Measurements from ENCODE around the gene EN2. TPM values are rescaled to one million over a fixed set of nuclear protein-coding genes. Genes with fewer than 3 reads are reported as not detected.

The EN2 gene
- total RNA-seq, 1 donor from 2014 or later: 0.91 TPM

DNA sequence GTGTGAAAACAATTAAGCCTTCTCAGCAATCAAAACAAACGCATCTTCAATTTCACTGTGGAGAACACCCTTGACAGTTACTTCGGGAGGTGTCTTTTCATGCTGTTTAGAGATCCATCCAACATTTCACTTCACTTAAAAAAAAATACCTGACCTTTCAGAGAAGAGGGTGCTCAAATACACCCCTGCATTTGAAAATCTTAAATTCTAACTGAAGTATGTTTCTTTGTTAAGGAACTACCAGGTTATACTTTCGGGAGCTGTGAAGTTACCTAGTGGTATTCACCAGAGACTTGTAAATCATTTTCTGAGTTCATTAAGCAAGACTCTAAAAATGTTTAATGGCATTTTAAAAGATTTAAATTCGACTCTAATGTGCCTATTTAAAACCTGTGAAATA is 49.6 kb downstream of the EN2 start:
- DNase-seq (ENCODE audit: low read depth): no peak

DNA sequence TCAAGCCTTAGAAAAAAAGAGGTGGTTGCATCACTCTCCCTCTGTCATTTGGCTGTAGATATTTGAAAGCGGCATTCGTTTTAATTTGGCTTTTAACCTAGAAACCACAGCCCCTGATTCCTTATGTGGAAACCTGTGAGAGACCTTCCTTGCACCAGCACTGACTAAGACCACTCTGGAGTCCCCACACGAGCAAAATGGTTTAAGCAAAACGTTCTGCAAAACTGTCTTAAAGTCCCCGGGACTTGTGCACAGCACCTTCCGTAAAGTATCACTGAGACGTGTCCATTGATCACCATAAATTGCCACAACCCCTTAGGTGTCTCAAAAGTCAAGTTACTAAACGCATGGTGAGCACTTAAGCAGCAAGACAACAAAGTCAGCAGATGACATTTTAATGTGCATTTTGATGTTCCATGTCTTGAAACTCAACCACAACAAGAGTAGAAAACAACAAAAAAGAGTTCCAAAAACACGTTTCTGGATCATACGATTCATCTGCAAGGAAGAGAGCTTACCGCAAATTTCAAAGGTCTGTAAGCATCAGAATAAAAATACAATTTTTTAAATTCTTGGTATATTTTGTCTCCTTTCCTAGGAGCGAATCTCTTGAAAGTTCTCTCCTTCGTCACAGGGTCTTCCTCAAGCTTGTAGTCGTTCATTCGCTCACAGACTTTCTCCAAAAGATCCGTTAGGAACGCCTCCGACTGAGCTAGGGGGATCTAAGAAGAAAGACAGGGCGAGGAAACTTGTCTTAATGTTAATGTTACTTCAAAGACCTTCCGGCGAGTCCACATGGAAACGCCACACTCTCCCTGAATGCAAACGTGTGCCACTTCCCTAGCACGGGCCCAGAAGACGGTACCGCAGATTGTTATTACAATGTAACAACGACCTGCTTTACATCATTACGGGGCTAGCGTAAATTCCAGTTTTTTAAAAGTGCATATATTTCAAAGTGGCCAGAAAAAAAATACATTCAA is 50.7 kb downstream of the EN2 start:
- DNase-seq (ENCODE audit: low read depth): no peak

DNA sequence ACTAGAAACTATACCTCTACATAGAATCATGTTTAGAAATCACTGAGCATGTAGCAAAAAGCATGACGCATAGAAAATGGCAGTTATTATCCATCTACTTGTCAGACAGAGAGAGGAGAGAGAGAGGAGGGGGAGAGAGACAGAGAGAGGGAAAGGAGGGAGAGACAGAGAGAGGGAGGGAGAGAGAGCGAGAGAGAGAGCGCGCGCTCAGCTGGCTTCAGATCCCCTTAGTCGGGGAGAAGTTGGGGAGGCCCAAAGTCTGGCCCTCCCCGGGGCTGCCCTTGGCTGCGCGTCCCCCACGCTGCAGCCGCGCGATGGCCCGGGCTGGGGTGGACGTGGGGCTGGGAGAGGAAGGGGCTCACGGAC is 51.4 kb downstream of the EN2 start:
- no peak for DNase-seq (ENCODE audit: low read depth)

DNA sequence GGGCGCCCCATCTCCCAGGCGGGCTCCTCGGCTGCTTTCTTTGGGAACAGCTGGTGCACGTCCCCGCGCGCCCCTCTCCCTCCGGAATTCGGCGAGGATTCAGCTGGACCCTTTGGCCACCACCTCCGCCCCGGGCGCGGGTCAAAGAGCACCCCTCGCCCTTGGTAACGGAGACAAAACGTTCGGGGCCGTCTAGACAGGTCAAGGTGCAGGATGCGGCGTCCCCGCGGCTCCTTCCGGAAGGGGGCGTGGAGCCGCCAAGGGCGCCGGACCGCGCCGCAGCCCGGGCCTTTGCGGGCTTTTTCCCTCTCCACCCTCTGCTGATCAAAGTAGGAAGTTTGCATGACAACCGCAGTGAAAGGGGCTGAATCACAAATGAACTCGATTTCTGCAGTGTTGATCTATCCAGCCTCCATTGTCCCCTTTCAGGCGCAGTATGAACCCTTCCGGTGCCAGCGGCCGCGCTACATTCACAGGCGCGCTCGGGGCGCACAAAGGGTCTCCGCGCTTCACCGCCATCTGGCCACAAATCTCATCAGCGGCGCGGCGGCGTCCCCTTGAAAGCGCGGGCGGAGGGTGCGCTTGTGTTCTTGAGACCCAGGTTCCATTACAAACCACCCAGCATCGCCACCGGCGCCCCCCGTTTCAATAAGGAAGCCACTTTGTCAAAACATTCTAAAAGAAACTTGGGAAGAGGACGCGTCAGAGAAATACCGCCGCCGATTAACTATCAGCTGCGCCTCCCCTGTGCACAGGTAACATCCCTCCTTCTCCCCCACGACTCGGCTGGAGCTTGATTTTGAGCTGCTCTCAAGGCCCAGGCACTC is 52.0 kb downstream of the EN2 start:
- DNase-seq (ENCODE audit: low read depth): no peak

DNA sequence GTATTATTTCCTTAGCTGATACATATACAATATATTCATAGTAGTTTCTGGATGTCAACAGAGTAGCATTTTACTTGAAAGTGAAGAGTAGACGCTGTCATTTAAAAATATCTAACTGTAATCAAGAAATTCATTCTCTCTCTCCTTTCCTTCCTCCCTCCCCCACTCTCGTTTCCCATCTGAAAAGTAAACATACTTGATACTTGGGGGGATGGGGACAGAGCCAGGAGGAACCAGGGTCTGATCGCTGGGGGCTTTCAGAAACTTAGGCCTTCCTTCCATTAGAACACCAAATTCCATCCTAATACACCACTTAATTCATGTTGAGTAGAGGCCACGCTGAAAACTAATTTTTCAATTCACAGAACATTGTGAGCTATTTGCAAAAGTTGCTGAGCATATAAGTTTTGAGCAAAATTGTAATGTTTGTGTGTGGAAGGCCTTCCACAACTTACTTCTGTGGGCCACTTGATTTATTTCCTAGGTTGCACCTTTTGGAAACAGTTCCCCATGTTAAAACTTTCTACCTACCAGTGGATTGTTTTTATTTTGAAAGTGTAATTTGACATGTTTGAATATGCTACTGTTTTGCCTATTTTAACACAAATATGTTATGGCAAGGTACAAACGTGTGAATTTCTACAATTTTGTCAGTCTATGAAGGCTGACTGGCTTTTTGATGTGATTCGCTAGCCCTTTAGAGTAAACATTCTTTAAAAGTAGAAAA is 53.2 kb downstream of the EN2 start:
- no peak for DNase-seq (ENCODE audit: low read depth)

DNA sequence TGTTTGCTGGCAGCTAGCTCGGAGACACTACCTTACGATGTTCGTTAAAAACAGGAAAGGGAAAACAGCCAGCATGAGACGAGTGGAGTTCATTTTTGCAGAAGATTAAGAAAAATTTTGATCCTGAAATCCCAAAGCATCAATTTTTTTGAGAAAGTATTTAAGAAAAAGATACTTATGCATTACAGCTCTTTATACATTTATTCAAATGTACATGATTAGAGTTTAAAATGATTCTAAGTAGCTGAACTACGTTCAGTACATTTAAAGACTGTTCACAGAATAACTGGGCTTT is 53.7 kb downstream of the EN2 start:
- DNase-seq (ENCODE audit: low read depth): no peak

DNA sequence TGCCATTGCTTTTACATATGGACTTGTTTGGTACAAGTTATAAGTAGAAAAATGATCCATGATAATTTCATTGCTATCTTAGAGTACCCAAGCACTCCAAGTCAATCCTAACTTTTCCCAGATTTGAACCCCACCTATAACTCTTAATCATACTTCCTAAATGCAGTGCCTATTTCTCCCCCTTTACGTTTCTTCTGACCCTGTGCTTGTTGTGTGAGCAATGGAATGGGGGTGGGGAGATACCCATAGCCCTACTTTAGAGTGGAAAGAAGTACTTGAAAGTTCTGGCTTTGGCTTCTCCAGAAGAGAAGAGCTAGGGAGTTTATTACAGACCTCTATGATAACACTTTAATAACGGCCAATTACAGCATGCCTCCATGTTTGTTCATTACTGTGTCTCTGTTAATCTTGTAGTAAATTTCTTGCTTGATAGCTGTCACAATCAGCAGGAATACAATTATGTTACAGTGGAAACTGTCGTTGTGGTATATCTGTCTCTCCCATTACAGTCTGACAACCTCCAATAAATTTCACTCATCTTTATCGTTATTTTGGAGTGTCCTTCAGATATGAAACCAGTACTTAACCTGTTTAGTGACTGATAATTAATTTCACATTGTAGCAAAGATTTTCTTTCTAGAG is 54.4 kb downstream of the EN2 start:
- DNase-seq (ENCODE audit: low read depth): no peak

DNA sequence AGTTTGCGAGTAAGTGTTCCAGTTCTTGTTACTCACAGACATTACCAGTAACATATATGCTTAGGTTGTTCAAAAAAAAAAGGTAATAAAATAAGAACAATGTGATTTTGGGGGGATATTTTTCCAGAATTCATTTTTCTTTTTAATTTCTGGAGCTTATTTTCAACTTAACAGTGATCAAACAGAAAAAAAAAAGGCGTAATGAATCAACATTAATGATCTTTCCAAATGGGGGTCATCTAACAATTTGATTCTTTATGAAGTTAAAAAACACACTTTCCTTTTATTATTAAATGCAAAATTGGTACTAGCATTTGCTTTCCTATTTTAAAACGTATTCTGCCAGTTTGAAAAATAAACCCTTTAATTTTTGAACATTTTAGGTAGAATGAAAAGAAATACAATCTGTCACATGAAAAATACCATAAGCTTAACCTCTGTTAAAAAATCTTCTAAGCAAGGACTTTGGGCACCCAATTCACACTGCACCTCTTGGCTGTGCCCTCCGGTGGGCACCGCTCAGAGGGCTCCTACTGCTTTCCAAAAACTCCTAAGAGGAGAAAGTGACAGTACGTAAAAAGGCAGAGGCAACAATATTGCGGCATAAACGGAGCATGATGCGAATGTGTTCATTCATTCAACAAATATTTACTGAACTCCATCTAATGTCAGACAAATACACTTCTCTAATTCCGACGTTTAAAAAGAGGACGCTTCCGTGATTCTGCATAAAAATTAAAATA is 55.8 kb downstream of the EN2 start:
- DNase-seq (ENCODE audit: low read depth): no peak

DNA sequence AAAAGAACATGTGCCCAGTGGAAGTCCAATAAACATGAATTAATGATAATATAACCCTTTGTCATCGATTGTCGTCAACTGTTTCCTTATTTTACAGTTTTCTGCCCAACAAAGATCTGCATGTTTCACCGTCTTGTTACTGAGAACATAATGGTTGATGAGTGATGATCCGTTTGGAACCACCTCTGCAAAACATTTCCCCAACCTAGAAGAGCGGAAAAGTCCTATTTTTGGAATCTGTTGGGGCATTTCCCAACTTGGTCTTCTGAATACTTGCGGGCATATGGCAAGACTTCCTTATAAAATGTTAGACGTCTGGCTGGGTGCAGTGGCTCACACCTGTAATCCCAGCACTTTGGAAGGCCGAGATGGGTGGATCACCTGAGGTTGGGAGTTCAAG is 56.4 kb downstream of the EN2 start:
- no peak for DNase-seq (ENCODE audit: low read depth)

Other genes with a start within 250 kb of the EN2 start
- gene INSIG1, start 160.3 kb upstream of the EN2 start, total RNA-seq: 313 and 655 TPM in 2 replicates
- gene CNPY1, start 88.4 kb downstream of the EN2 start, total RNA-seq: 0.68 and 2.2 TPM in 2 replicates
- 29.4 and 34.8 TPM in 2 replicates for gene RBM33, start 186.5 kb downstream of the EN2 start, total RNA-seq